Measurements from ENCODE around the gene PLEKHD1.
"Not testable (repeated sequence)": the region's sequence is repeated elsewhere in the genome, so short reads cannot be mapped to it uniquely, and the experiment has no call there.

PLEKHD1 gene

DNA sequence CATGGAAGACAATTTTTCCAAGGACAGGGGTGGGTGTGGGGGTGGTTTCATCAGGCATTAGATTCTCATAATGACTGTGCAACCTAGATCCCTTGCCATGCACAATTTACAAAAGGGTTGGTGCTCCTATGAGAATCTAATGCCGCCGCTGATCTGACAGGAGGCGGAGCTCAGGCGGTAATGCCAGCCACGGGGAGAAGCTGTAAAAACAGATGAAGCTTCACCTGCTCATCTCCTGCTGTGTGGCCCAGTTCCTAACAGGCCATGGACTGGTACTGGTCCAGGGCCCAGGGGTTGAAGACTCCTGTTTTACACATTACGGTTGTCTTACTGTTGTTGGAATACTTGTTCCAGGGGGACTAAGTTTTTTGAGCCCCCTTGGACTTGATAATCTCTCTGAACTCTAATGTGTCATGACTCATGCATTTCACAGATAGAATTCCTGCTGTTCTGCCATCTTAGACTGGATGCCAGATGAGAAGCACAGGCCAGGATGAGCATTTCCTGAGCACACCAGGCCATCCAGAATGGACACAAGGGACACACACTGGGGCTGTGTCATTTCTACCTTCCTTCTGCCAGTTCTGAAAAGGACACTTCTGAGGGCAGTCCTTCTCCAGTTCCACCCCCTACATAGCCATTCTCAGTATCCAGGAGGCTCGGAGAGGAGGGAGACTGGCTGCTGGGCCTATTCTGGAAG, 5.8 kb downstream of the PLEKHD1 start:
- FAIRE-seq = no peak
- DNase-seq (ENCODE audit: insufficient read length, low spot score) = no peak
- TF ChIP-seq POLR2A (IDR thresholded peaks at IDR 0.05; ENCODE audit: low read depth, low read length) = no peak

DNA sequence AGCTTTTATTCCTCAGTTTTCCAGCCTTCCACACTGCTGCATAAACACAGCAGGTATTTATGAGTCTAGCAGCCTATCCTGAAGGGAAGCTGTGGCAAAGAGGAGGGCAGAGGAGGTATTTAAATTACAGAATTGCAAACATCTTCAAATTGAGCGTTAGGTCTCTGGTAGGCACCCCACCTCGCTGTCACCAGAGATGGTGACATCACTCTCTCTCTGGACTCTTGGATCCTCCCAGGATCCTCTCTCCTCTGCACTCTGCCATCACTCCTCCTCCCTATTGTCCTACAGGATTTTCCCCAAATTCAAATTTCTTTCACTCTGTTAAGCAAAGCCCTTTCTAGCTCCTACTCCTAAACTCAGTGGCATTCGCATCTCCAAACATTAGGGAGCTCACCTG, 6.7 kb downstream of the PLEKHD1 start:
- FAIRE-seq (no peak), DNase-seq (ENCODE audit: insufficient read length, low spot score) (no peak)
- no peak for TF ChIP-seq POLR2A (IDR thresholded peaks at IDR 0.05; ENCODE audit: low read depth, low read length)

DNA sequence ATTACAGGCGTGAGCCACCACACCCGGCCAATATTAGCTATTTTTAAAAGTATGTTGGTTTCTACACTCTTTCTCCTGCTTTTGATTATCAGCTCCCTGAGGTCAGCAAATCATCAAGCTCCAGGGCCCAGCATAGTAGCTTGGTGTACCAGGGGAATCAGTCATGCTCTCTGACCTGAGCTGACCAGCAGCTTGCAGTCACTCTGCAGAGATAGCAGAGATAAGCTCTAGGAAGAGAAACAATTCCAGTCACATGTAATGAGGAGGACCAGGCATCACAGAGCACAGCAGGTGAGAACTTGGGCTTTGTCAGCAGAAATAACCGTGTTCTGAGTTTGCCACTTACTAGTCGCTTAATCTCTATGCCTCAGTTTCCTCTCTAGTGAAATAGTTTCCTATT, 8.5 kb downstream of the PLEKHD1 start:
- DNase-seq (ENCODE audit: insufficient read length, low spot score) (no peak), FAIRE-seq (no peak)
- TF ChIP-seq POLR2A (IDR thresholded peaks at IDR 0.05; ENCODE audit: low read depth, low read length) = no peak

DNA sequence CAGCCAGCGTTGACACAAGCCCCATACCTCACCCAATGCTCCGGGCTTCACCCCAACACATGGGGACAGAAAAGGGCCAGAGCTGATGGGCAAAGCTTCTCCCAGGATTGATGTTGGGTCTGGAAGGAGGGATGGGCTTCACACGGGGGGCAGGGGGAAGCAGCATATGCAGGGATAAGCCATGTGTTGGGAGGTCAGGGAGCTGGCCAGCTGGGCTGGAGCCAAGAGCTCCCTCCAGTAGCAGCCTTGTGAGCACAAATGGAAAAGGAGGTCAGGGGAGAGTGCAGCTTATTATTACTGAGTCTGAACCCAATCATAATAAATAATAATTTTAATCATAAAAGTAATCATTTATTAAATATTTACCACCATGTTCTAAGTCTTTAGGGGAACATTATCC, 9.3 kb downstream of the PLEKHD1 start:
- TF ChIP-seq POLR2A (IDR thresholded peaks at IDR 0.05; ENCODE audit: low read depth, low read length) = no peak
- no peak for DNase-seq (ENCODE audit: insufficient read length, low spot score)
- no peak for FAIRE-seq

DNA sequence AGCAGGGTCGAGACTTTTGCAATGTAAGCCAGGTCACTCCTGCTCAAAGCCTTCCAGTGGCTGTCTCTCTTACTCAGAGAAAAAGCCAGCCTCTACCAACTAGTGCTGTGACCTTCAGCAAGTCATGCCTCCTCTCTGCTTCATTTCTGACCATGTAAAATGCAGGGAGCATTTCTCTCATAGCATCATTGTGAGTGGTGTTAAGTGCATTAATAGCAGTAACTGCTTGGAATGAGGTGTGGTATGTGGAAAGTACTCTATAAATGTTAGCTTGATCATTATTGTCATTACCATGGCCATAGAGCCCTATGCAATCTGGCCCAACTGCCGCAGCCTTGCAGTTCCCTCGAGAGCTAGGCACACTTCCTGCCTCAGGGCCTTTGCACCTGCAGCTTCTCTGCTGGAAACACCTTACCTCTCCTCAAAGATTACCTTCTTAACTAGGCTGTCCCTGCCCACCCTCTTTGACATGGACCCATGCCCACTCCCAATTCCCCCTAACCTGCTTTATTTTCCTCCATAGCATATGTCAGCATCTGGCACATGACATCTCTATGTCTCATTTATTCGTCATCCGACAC, 10.9 kb downstream of the PLEKHD1 start:
- FAIRE-seq (no peak), DNase-seq (ENCODE audit: insufficient read length, low spot score) (no peak)
- TF ChIP-seq POLR2A (IDR thresholded peaks at IDR 0.05; ENCODE audit: low read depth, low read length) = no peak

DNA sequence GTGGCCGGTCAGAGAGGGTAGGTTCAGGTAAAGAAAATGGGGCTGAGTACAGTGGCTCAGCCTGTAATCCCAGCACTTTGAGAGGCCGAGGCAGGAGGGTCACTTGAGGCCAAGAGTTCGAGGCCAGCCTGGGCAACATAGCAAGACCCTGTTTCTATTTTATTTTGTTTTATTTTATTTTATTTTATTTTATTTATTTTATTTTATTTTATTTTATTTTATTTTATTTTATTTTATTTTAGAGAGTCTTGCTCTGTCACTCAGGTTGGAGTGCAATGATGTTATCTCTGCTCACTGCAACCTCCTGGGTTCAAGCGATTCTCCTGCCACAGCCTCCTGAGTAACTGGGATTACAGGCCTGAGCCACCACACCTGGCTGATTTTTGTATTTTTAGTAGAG, 13.3 kb downstream of the PLEKHD1 start:
- not testable (repeated sequence) for FAIRE-seq; DNase-seq (ENCODE audit: insufficient read length, low spot score)

DNA sequence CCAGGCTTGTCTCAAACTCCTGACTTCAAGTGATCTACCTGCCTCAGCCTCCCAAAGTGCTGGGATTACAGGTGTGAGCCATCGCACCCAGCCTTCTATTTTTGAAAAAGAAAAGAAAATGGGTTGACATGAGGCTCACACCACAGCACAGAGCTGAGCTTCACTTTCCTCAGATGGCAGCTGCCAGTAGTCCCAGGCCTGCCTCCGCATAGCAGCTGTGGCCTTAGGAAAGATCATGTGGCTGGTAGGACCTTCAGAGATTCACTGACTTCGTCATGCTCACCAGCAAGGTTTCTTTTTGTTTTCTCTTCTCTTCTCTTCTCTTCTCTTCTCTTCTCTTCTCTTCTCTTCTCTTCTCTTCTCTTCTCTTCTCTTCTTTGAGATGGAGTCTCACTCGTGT, 13.8 kb downstream of the PLEKHD1 start:
- FAIRE-seq = not testable (repeated sequence)

DNA sequence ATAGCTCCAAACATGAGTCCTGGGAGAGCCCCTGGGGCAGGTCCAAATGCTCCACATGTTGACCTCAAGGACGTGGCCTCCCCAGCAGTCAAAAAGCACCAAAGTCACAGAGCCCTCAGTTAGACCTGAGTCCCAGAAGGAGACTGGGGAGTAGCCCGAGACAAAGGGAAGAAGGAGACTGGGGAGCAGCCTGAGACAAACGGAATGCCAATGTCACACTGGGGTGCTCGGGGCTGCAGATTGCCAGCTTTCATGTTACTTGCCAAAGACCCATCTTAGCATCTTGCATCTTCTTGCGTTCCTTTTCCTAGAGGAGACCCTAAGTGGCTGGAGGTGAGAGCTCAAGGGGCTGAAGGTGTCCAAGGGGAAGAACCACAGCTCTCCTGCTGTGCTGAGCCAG, 14.9 kb downstream of the PLEKHD1 start:
- no peak for TF ChIP-seq POLR2A (IDR thresholded peaks at IDR 0.05; ENCODE audit: low read depth, low read length)
- DNase-seq (ENCODE audit: insufficient read length, low spot score) (no peak), FAIRE-seq (no peak)

More for the DNA sequence above, 13.8 kb downstream of the PLEKHD1 start:
- DNase-seq (ENCODE audit: insufficient read length, low spot score) = not testable (repeated sequence)

DNA sequence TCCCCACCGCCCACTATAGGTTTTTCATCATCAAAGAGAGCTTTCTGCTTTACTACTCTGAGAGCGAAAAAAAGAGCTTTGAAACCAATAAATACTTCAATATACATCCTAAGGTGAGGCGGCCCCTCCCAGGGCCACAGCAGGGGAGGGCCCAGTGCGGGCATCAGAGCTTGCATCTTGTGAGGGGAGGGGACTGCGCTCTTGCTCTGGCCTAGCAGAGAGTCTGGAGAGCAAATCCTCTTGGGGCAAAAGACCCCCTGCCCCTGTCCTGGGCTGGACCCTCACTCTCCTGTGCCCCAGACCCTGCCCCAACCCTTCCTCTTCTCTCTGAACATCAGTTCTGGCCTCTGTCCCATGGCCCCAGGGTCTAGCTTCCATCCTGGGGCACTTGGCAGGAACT, 15.6 kb downstream of the PLEKHD1 start:
- no peak for FAIRE-seq
- no peak for TF ChIP-seq POLR2A (IDR thresholded peaks at IDR 0.05; ENCODE audit: low read depth, low read length)
- DNase-seq (ENCODE audit: insufficient read length, low spot score) = no peak

DNA sequence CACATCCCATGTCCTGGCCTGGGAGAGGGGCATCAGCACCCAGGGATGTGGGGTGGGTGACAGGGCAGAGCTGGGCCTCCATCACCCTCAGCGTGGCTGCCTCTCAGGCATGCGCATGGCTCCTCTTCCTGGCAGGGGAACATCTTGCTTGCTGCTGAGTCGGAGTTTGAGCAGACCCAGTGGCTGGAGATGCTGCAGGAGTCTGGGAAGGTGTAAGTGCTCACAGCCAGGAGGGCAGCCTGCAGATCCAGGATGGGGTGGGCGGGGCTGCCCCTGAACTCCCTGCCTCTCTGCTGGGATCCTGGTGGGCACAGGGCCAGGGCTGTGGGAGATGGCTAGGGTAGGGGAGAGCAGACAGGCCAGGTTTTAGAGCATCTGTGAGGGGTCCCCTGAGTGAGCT, 16.2 kb downstream of the PLEKHD1 start:
- FAIRE-seq (no peak), DNase-seq (ENCODE audit: insufficient read length, low spot score) (no peak)
- no peak for TF ChIP-seq POLR2A (IDR thresholded peaks at IDR 0.05; ENCODE audit: low read depth, low read length)

DNA sequence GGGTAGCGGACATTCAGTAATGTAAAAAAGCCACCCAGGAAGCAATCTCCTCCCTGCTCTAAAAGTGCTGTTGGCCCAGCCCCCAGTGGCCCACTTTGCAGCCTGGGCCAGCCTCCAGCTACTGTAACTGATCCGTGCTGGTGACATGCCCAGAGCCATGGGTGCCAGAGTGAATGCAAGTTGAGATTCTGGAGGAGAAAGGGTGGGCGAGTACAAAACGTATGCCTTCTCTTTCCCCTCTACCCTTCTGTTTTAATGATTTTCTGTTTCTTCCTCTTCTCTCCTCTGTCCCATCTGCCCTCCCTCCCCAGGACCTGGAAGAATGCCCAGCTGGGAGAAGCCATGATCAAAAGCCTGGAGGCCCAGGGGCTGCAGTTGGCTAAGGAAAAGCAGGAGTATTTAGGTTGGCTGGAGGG, 16.9 kb downstream of the PLEKHD1 start:
- FAIRE-seq (no peak), DNase-seq (ENCODE audit: insufficient read length, low spot score) (no peak)
- TF ChIP-seq POLR2A (IDR thresholded peaks at IDR 0.05; ENCODE audit: low read depth, low read length) = no peak

DNA sequence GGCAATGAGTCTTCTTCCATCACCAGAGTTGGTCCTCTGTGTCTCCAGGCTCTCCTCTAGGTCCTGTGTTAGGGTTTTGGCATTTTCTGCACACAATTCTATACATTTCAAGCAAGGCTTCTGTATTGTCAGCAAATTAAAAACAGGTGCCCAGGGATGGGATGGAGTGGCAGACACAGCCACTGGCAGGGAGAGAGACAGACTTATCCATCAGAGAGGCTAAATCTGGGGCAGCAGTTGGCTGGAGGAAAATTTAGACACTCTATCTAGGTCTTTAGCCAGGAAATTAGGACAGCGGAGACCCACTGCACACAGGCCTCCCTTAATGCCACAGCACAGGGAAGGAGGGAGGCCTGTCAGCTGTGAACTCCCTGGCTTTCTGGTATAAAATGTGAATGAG, 20.2 kb downstream of the PLEKHD1 start:
- no peak for TF ChIP-seq POLR2A (IDR thresholded peaks at IDR 0.05; ENCODE audit: low read depth, low read length)
- DNase-seq (ENCODE audit: insufficient read length, low spot score) (no peak), FAIRE-seq (no peak)

DNA sequence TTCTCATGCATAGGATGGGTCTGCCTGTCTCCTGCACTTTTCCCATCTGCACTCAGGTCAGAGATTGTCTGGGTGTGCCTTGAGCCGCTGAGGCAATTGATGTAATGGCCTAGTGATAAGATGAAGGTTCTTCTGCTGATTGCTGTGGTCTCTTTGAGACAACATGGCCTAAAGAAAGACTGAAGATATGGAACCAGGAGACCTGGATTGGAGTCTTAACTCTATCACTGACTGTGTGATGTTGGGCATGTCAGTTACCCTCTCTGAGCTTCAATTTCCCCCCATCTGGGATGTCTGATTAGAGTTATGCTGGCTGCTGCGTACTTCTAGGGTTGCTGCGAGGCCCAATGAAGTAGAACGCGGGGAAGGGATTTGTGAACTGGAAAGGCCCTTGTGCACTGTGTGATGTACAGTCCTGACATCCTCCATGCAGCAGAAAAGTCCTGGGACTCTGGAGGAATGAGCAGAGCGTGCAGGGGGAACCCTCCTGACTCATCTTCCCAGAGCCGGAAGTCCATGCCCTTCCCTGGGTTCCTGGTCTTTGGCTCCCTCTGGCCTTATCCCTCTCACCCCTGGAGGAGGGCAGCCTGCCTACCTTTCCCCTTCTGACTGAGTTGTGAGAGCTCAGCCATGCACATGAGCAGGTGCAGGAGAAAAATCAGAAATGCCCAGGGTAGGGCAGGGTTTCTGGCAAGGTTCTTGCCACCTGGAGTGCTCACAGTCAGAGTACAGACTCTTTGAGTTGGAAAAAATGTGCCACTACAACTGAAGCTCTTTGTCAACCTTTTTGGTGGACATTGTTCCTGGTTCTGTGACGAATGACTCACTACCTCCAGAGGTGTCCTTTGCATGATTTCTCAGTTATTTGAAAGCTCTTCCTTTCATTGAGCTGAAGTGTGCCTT, 21.1 kb downstream of the PLEKHD1 start:
- FAIRE-seq (no peak), DNase-seq (ENCODE audit: insufficient read length, low spot score) (peak; percentile 18)
- no peak for TF ChIP-seq POLR2A (IDR thresholded peaks at IDR 0.05; ENCODE audit: low read depth, low read length)

DNA sequence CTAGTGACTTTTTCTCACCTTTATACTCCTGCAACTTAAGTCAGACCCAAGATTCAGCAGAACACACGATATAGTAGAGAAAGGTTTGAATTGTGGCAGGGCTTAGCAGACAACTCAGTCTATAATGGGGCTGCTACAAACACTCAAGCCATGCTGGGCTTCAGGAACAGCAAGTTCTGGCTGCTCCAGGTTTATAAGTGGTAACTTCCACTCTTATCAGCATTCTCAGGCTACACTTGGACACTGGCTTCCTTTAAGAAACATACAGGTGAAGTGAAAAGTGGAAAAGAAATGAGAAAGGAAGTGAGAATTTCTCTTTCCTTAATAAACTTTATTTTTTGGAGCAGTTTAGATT, 21.7 kb downstream of the PLEKHD1 start:
- DNase-seq (ENCODE audit: insufficient read length, low spot score) (no peak), FAIRE-seq (no peak)
- no peak for TF ChIP-seq POLR2A (IDR thresholded peaks at IDR 0.05; ENCODE audit: low read depth, low read length)
